Nephron progenitor cell (in vitro differentiated cells): Measurements from ENCODE around the gene ISG20L2.

Experiments
- DNase-seq: peaks from one replicate; pipeline ENCODE4 v3.0.0; 2021
- H3K27ac Mint-ChIP-seq: 2 replicates; pipeline ENCODE4 v1.8.0; 2021; ENCODE audit warnings: mild to moderate bottlenecking, moderate library complexity, mixed read lengths
- H3K27me3 Mint-ChIP-seq: 2 replicates; pipeline ENCODE4 v1.8.0; 2021; ENCODE audit warnings: mild to moderate bottlenecking, low read depth, mixed read lengths; ENCODE audit not compliant: poor library complexity
- H3K36me3 Mint-ChIP-seq: 2 replicates; pipeline ENCODE4 v1.8.0; 2021; ENCODE audit warnings: low read depth, mixed read lengths
- H3K4me1 Mint-ChIP-seq: 2 replicates; pipeline ENCODE4 v1.8.0; 2021; ENCODE audit warnings: mixed read lengths
- H3K4me3 Mint-ChIP-seq: 2 replicates; pipeline ENCODE4 v1.8.0; 2021; ENCODE audit warnings: mild to moderate bottlenecking, moderate library complexity, mixed read lengths
- H3K9me3 Mint-ChIP-seq: 2 replicates; pipeline ENCODE4 v1.8.0; 2021; ENCODE audit warnings: mild to moderate bottlenecking, moderate library complexity, mixed read lengths
- TF ChIP-seq, protein P1 (sequence below): fragments of 200-600 bp; sonication (generic); IDR thresholded peaks from 2 replicates; pipeline ENCODE4 v1.5.0; 2021; ENCODE audit warnings: antibody characterized with exemption

The ISG20L2 gene

DNA sequence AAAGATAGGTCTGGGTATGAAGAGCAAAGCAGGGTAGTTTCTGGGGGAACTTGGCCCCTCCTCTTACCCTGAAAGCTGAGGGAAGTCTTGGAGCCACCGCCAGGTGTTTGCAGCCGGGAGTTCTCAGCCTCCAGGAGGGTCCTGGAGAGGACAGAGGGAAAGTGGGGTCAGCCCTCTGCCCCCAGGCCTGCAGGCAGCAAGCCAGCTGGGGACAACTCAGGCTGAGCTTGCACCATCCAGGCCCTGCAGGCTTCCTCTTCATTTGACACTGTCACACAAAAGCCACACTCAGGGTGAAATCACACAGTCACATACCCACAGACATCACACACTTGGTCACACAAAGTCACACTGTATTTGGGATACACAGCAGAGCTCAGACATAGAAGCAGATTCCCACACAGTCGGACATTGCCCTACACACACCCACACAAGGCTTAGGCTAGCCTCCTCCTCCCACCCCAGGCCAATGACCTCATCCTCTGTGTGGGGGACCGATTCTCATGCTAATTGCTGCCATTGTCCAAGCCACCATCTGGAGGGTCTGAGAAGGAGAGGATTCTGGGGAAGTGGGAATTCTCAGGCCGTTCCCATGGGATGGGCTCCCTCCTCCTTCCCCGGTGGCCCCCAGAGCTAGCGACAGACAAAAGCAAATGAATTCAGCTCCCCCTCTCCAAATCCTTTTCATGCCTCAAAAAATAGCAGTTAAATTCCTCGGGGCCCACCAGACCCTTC is 55.0 kb downstream of the ISG20L2 start:
- DNase-seq = no peak
- Mint-ChIP-seq H3K36me3 (peaks cover 41% of the 10 kb centered on the region), H3K27ac (peak overlapping the region; percentile 78), H3K4me1 (peaks cover 89% of the 10 kb centered on the region), H3K4me3 (peak overlapping the region; percentile 71), H3K9me3 (peaks cover 5% of the 10 kb centered on the region), H3K27me3 (peaks cover 8% of the 10 kb centered on the region)
- TF ChIP-seq, protein P1, sequence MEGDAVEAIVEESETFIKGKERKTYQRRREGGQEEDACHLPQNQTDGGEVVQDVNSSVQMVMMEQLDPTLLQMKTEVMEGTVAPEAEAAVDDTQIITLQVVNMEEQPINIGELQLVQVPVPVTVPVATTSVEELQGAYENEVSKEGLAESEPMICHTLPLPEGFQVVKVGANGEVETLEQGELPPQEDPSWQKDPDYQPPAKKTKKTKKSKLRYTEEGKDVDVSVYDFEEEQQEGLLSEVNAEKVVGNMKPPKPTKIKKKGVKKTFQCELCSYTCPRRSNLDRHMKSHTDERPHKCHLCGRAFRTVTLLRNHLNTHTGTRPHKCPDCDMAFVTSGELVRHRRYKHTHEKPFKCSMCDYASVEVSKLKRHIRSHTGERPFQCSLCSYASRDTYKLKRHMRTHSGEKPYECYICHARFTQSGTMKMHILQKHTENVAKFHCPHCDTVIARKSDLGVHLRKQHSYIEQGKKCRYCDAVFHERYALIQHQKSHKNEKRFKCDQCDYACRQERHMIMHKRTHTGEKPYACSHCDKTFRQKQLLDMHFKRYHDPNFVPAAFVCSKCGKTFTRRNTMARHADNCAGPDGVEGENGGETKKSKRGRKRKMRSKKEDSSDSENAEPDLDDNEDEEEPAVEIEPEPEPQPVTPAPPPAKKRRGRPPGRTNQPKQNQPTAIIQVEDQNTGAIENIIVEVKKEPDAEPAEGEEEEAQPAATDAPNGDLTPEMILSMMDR = no peak
